SK-N-MC (cell line): Measurements from ENCODE around the gene JPH2.
A peak's percentile ranks its signal among the peaks of the same experiment; 100 is the strongest.
"Not testable (repeated sequence)": the region's sequence is repeated elsewhere in the genome, so short reads cannot be mapped to it uniquely, and the experiment has no call there.

ENCODE experiments used
- DNase-seq: peaks from one replicate; pipeline ENCODE4 v3.0.0-alpha.2; 2011; ENCODE audit warnings: low read depth, low spot score
- H3K27ac ChIP-seq: fragments of 200-600 bp; sonication (generic); 2 replicates; pipeline ENCODE4 v1.5.1; 2016; ENCODE audit warnings: mixed run types
- H3K36me3 ChIP-seq: fragments of 200-600 bp; sonication (generic); 2 replicates; pipeline ENCODE4 v1.6.1; 2017; ENCODE audit warnings: antibody characterized with exemption, low read length, mixed read lengths; ENCODE audit not compliant: insufficient read depth
- H3K4me3 ChIP-seq: fragments of 200-600 bp; sonication (generic); 2 replicates; pipeline ENCODE4 v1.5.1; 2016
- H3K9ac ChIP-seq: fragments of 200-600 bp; sonication (generic); 2 replicates; pipeline ENCODE4 v1.8.0; 2017; ENCODE audit warnings: mixed run types, mixed read lengths; ENCODE audit not compliant: insufficient read length
- H3K9me3 ChIP-seq: fragments of 200-600 bp; sonication (generic); 2 replicates; pipeline ENCODE4 v1.6.1; 2017; ENCODE audit warnings: low read depth, mild to moderate bottlenecking, antibody characterized with exemption, low read length, moderate library complexity, mixed read lengths
- EZH2 ChIP-seq: fragments of 200-600 bp; sonication (generic); IDR thresholded peaks from one replicate; pipeline ENCODE4 v1.6.1; 2017; ENCODE audit warnings: antibody characterized with exemption
- FOXP2 ChIP-seq: optimal IDR thresholded peaks from 2 replicates; pipeline ENCODE3; 2011; ENCODE audit warnings: mild to moderate bottlenecking, moderate library complexity; ENCODE audit not compliant: insufficient read depth; ENCODE audit errors: extremely low read length, control extremely low read depth
- POLR2AphosphoS5 ChIP-seq: IDR thresholded peaks from 2 replicates; pipeline ENCODE4 v1.6.1; 2012; ENCODE audit warnings: mild to moderate bottlenecking, low read depth, low read length, borderline replicate concordance

JPH2 gene

GRCh38 chr20:44198872-44199271 is 11.9 kb upstream of the JPH2 start:
- no peak for TF ChIP-seq FOXP2
- Histone ChIP-seq H3K27ac (no peak overlapping the region), H3K36me3 (peaks cover 72% of the 10 kb centered on the region), H3K9me3 (no peaks in the 10 kb centered on the region), H3K9ac (no peak overlapping the region), H3K4me3 (no peak overlapping the region)
- DNase-seq, result no peak

GRCh38 chr20:44196271-44196670 is 9.3 kb upstream of the JPH2 start:
- no peak for DNase-seq
- Histone ChIP-seq H3K9me3 (no peaks in the 10 kb centered on the region), H3K4me3 (no peak overlapping the region), H3K9ac (no peak overlapping the region), H3K36me3 (peaks cover 47% of the 10 kb centered on the region), H3K27ac (no peak overlapping the region)
- TF ChIP-seq POLR2AphosphoS5, result no peak
- TF ChIP-seq EZH2, result no peak
- no peak for TF ChIP-seq FOXP2

GRCh38 chr20:44195605-44196004 is 8.6 kb upstream of the JPH2 start:
- Histone ChIP-seq H3K27ac (no peak overlapping the region), H3K4me3 (no peak overlapping the region), H3K36me3 (peaks cover 40% of the 10 kb centered on the region), H3K9ac (no peak overlapping the region), H3K9me3 (no peaks in the 10 kb centered on the region)
- DNase-seq, result no peak
- TF ChIP-seq FOXP2 (no peak), EZH2 (no peak), POLR2AphosphoS5 (no peak)

GRCh38 chr20:44193801-44194200 is 6.8 kb upstream of the JPH2 start:
- TF ChIP-seq FOXP2 (no peak), EZH2 (no peak), POLR2AphosphoS5 (no peak)
- H3K9ac ChIP-seq, result no peak overlapping the region
- no peaks in the 10 kb centered on the region for H3K9me3 ChIP-seq
- H3K4me3 ChIP-seq, result no peak overlapping the region
- DNase-seq, result no peak
- H3K36me3 ChIP-seq, result peaks cover 22% of the 10 kb centered on the region
- no peak overlapping the region for H3K27ac ChIP-seq

- H3K9me3 ChIP-seq, H3K4me3 ChIP-seq, H3K36me3 ChIP-seq, H3K27ac ChIP-seq, H3K9ac ChIP-seq, DNase-seq: not testable (repeated sequence)
Measured at GRCh38 chr20:44191640-44192039, 4.7 kb upstream of the JPH2 start.

- not testable (repeated sequence) for H3K4me3 ChIP-seq, H3K9me3 ChIP-seq, H3K9ac ChIP-seq, H3K27ac ChIP-seq, H3K36me3 ChIP-seq
- peak; percentile 50 for DNase-seq
Measured at GRCh38 chr20:44190197-44190852, 3.3 kb upstream of the JPH2 start.

GRCh38 chr20:44188752-44189151 is 1.8 kb upstream of the JPH2 start:
- DNase-seq, result no peak
- Histone ChIP-seq H3K4me3 (no peak overlapping the region), H3K27ac (no peak overlapping the region), H3K9ac (no peak overlapping the region), H3K9me3 (no peaks in the 10 kb centered on the region), H3K36me3 (no peaks in the 10 kb centered on the region)
- TF ChIP-seq EZH2 (no peak), FOXP2 (no peak), POLR2AphosphoS5 (no peak)

- DNase-seq, result no peak
- no peak overlapping the region for H3K4me3 ChIP-seq
Measured at GRCh38 chr20:44187772-44188709, 1.1 kb upstream of the JPH2 start.

GRCh38 chr20:44186674-44187053 is 324 bp downstream of the JPH2 start:
- no peak overlapping the region for H3K27ac ChIP-seq
- no peak overlapping the region for H3K9ac ChIP-seq
- TF ChIP-seq POLR2AphosphoS5, result no peak
- no peak for TF ChIP-seq EZH2
- no peak for TF ChIP-seq FOXP2
- no peaks in the 10 kb centered on the region for H3K36me3 ChIP-seq
- 0 out of 2 replicates have a peak overlapping the region, but pooled peaks have one; percentile 14 for H3K4me3 ChIP-seq
- no peak for DNase-seq
- no peaks in the 10 kb centered on the region for H3K9me3 ChIP-seq

More at GRCh38 chr20:44187772-44188709, 1.1 kb upstream of the JPH2 start:
- H3K27ac ChIP-seq, result no peak overlapping the region
- no peak for TF ChIP-seq FOXP2
- no peak for TF ChIP-seq POLR2AphosphoS5
- TF ChIP-seq EZH2, result no peak
- no peak overlapping the region for H3K9ac ChIP-seq
- H3K36me3 ChIP-seq, result no peaks in the 10 kb centered on the region
- no peaks in the 10 kb centered on the region for H3K9me3 ChIP-seq
